ENCODE measurements around the gene SORCS2.

SORCS2 gene

GRCh38 chr4:7295197-7295910 is 103.0 kb downstream of the SORCS2 start:
- no peak for DNase-seq

- no peak for DNase-seq
Observed at GRCh38 chr4:7295911-7296660, 103.7 kb downstream of the SORCS2 start.

GRCh38 chr4:7296661-7297335 is 104.5 kb downstream of the SORCS2 start:
- no peak for DNase-seq

GRCh38 chr4:7297374-7297773 is 105.0 kb downstream of the SORCS2 start:
- no peak for DNase-seq

- DNase-seq: no peak
Observed at GRCh38 chr4:7297881-7298280, 105.5 kb downstream of the SORCS2 start.

- DNase-seq: no peak
Observed at GRCh38 chr4:7298619-7299009, 106.3 kb downstream of the SORCS2 start.

- no peak for DNase-seq
Observed at GRCh38 chr4:7299010-7299907, 106.9 kb downstream of the SORCS2 start.

GRCh38 chr4:7299908-7300710 is 107.8 kb downstream of the SORCS2 start:
- no peak for DNase-seq

GRCh38 chr4:7300711-7301095 is 108.4 kb downstream of the SORCS2 start:
- no peak for DNase-seq

GRCh38 chr4:7301126-7301785 is 108.9 kb downstream of the SORCS2 start:
- no peak for DNase-seq

GRCh38 chr4:7301846-7302630 is 109.7 kb downstream of the SORCS2 start:
- DNase-seq: no peak

GRCh38 chr4:7302781-7303404 is 110.6 kb downstream of the SORCS2 start:
- no peak for DNase-seq

GRCh38 chr4:7303561-7303960 is 111.2 kb downstream of the SORCS2 start:
- no peak for DNase-seq

- DNase-seq: no peak
Observed at GRCh38 chr4:7304436-7304835, 112.1 kb downstream of the SORCS2 start.

- DNase-seq: no peak
Observed at GRCh38 chr4:7306021-7306965, 114.0 kb downstream of the SORCS2 start.

- DNase-seq: no peak
Observed at GRCh38 chr4:7306986-7307385, 114.6 kb downstream of the SORCS2 start.

GRCh38 chr4:7307394-7308099 is 115.2 kb downstream of the SORCS2 start:
- DNase-seq: no peak

- no peak for DNase-seq
Observed at GRCh38 chr4:7309181-7309580, 116.8 kb downstream of the SORCS2 start.

Measured in left hindlimb (tissue), 1 donor.